HG02759 (cell line): ENCODE results near the gene RNF182.
"Not testable (repeated sequence)": the region's sequence is repeated elsewhere in the genome, so short reads cannot be mapped to it uniquely, and the experiment has no call there.

Experiments used
- ATAC-seq: cut with Tn5 transposase; IDR thresholded peaks from one replicate; pipeline ENCODE4 v1.9.1; 2021; ENCODE audit warnings: mild to moderate bottlenecking, moderate library complexity; ENCODE audit not compliant: unreplicated experiment

Gene RNF182

GRCh38 chr6:13952101-13952500, 27.3 kb downstream of the RNF182 start:
- no peak for ATAC-seq

GRCh38 chr6:13953061-13953705, 28.4 kb downstream of the RNF182 start:
- ATAC-seq: no peak

- ATAC-seq: no peak
Measured at GRCh38 chr6:13965582-13966127, 40.9 kb downstream of the RNF182 start.

GRCh38 chr6:13971303-13971702, 46.6 kb downstream of the RNF182 start:
- ATAC-seq: no peak

GRCh38 chr6:13972602-13973001, 47.9 kb downstream of the RNF182 start:
- not testable (repeated sequence) for ATAC-seq

- not testable (repeated sequence) for ATAC-seq
Measured at GRCh38 chr6:13973422-13973821, 48.7 kb downstream of the RNF182 start.

- no peak for ATAC-seq
Measured at GRCh38 chr6:13978102-13978640, 53.4 kb downstream of the RNF182 start.

GRCh38 chr6:13978787-13979186, 54.0 kb downstream of the RNF182 start:
- ATAC-seq: no peak

- no peak for ATAC-seq
Measured at GRCh38 chr6:13979284-13980171, 54.8 kb downstream of the RNF182 start.

- ATAC-seq: no peak
Measured at GRCh38 chr6:13980534-13980933, 55.8 kb downstream of the RNF182 start.

- ATAC-seq: no peak
Measured at GRCh38 chr6:13985663-13986325, 61.0 kb downstream of the RNF182 start.

- ATAC-seq: no peak
Measured at GRCh38 chr6:13986700-13987399, 62.1 kb downstream of the RNF182 start.

GRCh38 chr6:13987400-13987865, 62.7 kb downstream of the RNF182 start:
- ATAC-seq: no peak

- no peak for ATAC-seq
Measured at GRCh38 chr6:13988049-13988738, 63.4 kb downstream of the RNF182 start.

GRCh38 chr6:13988908-13989307, 64.2 kb downstream of the RNF182 start:
- ATAC-seq: no peak

- ATAC-seq: no peak
Measured at GRCh38 chr6:13989496-13990144, 64.9 kb downstream of the RNF182 start.

- no peak for ATAC-seq
Measured at GRCh38 chr6:13990796-13991195, 66.0 kb downstream of the RNF182 start.

GRCh38 chr6:13991393-13991792, 66.6 kb downstream of the RNF182 start:
- no peak for ATAC-seq

- ATAC-seq: no peak
Measured at GRCh38 chr6:13992417-13993055, 67.8 kb downstream of the RNF182 start.
